HG03521 (cell line): Measurements from ENCODE around the gene CAPN12.

Experiments used
- ATAC-seq: cut with Tn5 transposase; IDR thresholded peaks from one replicate; pipeline ENCODE4 v1.9.1; 2021; ENCODE audit warnings: mild to moderate bottlenecking, moderate library complexity; ENCODE audit not compliant: unreplicated experiment

Gene CAPN12

GRCh38 chr19:38739440-38740256 is 4.6 kb downstream of the CAPN12 start:
- no peak for ATAC-seq

GRCh38 chr19:38737921-38738737 is 6.1 kb downstream of the CAPN12 start:
- ATAC-seq = no peak

- no peak for ATAC-seq
Observed at GRCh38 chr19:38737281-38737865, 6.9 kb downstream of the CAPN12 start.

- no peak for ATAC-seq
Observed at GRCh38 chr19:38736413-38737280, 7.6 kb downstream of the CAPN12 start.

- ATAC-seq = no peak
Observed at GRCh38 chr19:38736036-38736412, 8.2 kb downstream of the CAPN12 start.

GRCh38 chr19:38735257-38735686 is 9.0 kb downstream of the CAPN12 start:
- ATAC-seq = no peak

GRCh38 chr19:38734426-38735256 is 9.6 kb downstream of the CAPN12 start:
- no peak for ATAC-seq

GRCh38 chr19:38734176-38734425 is 10.2 kb downstream of the CAPN12 start:
- ATAC-seq = no peak

GRCh38 chr19:38733493-38734175 is 10.6 kb downstream of the CAPN12 start:
- ATAC-seq = no peak

- ATAC-seq = no peak
Observed at GRCh38 chr19:38733241-38733492, 11.1 kb downstream of the CAPN12 start.

- no peak for ATAC-seq
Observed at GRCh38 chr19:38731654-38732301, 12.5 kb downstream of the CAPN12 start.

- ATAC-seq = no peak
Observed at GRCh38 chr19:38730731-38731589, 13.3 kb downstream of the CAPN12 start.

- no peak for ATAC-seq
Observed at GRCh38 chr19:38730470-38730730, 13.9 kb downstream of the CAPN12 start.

GRCh38 chr19:38729653-38730469 is 14.4 kb downstream of the CAPN12 start:
- ATAC-seq = no peak

GRCh38 chr19:38728752-38729541 is 15.3 kb downstream of the CAPN12 start:
- ATAC-seq = no peak

- ATAC-seq = no peak
Observed at GRCh38 chr19:38727868-38728660, 16.2 kb downstream of the CAPN12 start.
